SKM-1 (cell line): Measurements from ENCODE around the gene AK8.

Experiments used
- DNase-seq: peaks from one replicate; lab custom pipeline; 2025; ENCODE audit not compliant: unreplicated experiment; lab: John Stamatoyannopoulos, UW

AK8 gene

DNA sequence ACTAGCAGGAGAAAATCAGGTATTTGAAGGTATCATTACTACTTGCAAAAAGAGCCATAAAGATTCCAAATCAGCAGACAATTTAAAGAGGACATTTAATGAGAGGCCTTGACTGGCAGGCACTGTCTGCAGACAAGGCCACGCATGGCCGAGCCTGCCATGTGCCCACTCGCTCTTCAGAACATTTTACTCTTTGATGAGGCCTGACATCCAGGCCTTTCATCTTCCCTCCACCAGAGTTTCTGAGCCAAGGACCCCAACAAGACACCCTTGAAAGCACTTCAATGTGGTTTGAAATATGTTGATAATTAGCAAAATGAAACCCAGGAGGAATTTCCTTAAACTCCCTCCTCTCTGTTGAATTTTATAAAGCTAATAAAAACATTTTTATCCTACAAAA, 16.4 kb downstream of the AK8 start:
- no peak for DNase-seq

DNA sequence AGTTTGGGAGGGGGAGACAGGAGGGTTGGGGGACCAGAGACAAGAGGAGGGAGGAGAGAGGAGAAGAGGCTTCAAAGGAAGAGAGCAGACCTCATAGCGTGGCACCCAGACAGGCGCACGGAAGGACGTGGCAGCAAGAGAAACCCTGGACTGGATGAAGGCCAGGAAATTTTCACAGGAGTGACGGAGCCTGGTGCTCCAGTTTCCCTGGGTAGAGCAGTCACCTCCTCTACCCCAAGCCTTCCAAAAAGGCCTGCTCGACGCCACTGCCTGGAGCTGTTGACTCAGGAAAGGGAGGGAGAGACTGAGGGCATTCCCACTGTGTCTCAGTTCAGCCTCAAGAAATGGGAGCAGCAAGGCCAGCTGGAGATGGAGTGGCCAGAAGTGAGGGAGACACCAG, 19.3 kb downstream of the AK8 start:
- DNase-seq, result no peak

DNA sequence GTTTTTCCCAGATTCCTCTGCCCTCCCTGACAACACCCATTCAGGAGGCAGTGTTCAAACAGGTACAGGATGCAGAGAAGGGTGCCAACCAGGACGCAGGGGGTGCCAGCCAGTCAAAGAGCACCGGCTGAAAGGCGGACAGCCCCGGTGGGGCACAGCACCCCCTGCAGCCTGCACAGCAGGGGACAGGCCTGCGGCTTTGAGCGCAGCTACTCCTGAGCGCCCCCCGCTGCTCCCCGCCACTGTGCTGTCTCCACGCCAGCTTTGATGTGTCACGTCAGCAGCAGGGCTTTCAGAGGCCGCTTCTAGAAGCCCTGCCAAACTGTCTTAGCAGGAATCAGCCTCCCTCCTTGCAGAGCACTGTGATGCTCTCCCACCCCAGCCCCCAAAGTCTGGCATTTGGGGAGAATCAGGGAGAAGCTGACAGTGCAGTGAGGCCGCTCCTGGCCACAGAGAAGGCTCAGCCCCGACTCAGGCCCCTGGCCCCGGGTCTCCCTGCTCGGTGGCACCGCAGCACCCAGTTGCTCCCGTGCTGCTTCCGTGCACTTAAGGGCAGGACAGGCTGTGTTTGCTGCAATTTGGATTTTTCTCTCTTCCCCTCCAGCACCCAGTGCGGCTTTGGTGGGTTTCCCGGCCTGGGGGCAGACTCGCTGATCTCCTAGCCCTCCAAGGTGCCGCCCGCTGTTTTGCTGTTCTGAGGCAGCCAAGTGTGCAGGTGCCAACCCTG, 20.3 kb downstream of the AK8 start:
- no peak for DNase-seq

DNA sequence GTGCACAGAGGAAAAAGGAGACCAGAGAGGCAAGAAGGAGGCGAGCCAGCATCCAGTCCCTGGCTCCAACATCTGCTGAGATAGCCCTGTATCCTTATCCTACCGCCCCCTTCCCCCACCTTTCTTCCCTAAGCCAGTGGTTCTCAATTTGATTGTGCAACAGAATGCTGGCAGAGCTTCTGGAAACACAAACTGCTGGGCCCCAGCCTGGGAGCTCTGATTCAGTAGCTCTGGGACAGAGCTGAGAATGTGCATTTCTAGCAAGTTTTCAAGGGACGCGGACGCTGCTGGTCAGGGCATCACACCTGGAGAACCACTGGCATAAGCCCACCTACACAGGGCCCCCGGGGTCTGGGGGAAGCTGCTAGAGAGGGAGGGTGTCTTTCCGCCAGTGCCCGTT, 21.1 kb downstream of the AK8 start:
- DNase-seq, result no peak

DNA sequence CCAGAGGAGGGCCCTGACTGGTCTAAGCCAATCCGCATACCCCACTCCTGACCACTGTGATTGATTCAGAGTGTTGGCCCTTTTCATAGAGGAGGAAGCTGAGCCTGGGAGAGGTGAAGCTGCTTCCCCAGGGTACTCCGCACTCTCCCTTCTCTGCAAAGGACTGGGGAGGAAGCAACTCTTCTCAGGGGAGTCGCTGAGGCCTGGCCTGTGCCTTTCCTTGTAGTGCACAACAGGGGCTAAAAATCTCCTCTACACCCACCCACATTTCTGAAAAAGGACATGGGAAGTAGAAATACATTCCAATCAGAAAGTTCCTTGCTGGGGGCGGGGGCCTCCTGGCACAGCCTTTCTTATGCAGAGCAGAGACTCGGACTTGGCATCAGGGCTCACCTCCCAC, 22.2 kb downstream of the AK8 start:
- DNase-seq, result no peak

DNA sequence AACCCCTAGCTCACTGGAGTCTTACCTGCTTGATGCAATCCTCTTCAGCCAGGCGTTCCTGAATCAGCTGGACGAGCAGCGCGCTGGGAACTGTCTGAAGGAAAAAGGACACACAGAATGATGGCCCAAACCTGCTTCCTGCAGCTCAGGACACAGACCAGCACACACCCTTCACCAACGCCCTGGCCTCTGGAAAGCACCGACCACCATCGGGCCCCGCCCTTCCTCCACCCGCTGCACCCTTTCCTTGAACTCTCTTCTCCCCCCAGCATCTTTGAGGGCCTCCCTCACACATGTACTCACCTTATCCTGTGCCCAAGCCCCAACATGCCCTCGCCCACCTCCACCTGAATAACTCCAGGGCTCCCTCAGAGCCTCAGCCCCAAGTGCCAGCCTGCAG, 23.3 kb downstream of the AK8 start:
- no peak for DNase-seq

DNA sequence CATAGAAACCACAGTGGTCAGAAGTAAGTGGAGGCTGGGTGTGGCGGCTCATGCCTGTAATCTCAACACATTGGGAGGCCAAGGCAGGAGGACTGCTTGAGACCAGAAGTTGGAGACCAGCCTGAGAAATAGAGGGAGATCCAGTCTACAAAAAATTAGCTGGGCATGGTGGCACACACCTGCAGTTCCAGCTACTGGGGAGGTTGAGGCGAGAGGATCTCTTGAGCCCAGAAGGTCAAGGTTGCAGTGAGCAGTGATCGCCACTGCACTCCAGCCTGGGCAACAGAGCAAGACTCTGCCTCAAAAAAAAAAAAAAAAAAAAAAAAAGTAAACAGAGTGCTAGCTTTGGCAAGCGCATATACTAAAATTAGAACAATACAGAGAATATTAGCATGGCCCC, 24.6 kb downstream of the AK8 start:
- no peak for DNase-seq

DNA sequence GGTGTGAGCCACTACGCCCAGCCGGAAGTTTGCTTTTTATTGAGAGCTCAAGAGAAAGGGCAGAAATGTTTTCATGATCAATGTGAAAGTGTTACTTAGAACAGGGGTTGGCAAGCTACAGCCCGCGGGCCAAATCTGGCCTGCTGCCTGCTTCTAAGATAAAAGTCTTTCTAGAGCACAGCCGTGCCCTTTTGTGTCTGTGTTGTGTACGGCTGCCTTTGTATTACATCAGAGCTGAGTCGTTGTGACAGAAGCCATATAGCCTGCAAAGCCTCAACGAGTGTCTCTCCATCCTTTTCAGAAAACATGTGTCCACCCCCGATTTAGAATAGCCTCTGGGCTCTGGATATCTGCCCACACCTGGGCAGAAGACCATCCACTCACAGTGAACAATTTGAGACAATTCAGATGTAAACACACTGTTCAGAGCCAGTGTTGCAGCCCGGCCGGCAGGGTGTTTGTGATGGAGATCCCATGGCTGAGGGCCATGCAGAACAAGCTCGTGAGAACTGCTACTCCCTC, 28.8 kb downstream of the AK8 start:
- no peak for DNase-seq

DNA sequence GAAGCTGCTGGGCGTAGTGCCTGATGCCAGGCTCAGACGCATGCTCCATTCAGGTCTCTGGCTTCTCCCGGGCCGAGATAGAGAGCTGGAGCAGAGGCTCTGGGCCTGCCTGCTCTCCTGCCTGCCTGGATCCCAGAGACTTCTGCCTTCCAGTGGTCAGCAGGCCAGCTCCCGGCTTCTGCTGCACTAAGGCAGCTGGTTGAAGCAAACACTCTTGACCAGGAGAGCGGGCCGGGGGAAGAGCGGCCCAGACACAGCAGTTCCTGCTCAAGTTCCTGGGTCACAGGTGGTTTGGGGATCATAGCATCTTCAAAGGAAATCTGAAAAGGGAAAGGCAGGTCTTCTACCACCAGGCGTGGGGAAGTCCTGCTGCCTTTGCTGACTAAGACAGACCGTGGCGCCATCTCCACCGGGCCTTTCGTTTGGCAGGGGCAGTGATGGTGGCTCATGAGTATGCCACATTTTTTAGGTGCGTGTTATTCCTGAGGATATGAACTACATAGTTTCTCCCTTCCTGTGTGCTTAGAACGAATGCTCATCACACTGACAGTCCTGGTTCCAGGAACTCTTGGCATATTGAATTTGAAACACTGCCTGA, 31.1 kb downstream of the AK8 start:
- DNase-seq, result no peak

DNA sequence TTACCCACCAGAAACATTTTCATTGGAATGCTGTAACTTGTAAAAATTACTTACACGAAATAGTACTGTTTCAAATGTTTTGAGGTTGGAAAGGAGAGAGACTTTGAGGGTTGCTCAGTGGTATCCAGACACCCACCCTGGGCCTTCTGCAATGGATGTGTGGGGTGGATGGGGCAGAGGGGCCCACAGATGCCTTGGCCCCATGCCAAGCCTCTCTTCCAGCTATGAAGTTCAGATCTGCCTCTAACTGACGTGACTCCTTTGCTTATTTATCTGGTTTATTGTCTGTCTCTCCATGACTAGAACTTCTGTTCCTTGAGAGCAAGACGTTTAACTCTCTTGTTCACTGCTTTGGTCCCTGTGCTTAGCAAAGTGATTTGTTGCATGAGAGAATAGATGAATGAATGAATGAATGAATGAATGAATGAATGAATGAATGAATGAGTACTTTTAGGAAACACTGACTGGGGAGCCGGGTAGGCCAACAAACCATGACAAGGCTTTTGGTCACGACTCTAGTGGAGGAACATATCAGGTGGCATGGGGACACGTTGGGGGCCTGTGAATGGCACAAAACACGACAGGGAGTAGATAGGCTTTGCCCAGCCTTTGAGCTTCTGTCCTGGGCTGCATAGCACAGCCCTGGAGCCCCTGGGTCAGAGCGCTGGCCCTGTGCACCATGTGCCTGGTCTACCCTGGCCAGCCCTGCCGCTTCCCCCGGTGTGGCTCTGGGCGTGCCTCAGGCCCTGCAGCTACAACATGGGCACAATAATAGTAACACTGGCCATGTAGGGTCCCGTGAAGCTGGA, 31.8 kb downstream of the AK8 start:
- DNase-seq, result no peak

DNA sequence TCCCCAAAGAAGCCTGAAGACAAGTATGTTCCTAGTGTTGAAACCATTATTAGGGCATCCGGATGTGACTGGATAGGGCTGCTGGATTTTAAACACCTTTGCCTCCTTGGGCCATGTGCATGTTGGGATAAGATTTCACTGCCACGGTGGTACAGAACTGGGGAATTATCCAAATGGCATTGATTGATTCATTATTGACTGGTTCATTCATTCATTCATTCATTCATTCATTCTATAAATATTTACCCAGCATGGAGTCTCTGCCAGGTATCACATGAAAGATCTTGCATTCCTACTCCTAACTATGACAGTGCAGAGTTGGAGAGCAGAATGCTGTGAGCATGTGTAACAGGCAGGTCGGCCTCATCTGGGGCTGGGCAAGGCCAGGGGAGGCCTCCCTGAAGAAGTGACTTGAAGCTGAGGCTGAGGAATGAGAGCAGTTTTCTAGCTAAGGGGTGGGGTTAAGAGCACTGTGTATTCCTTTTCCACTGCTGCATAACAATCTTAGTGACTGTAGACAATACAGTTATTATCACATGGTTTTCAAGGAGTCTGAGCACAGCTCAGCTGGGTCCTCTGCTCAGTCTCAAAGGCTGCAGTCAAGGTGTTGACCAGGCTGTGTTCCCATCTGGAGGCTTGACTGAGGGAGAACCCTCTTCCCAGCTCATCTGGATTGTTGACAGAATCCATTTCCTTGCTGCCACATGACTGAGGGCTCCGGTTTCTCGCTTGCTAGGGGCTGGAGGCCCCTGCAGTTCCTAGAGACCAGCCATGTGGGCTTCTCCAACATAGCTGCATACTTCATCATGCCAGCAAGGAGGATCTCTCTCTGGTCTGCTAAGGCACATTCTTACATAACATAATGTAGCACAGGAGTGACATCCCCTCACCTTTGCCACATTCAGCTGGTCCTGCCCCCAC, 35.7 kb downstream of the AK8 start:
- DNase-seq, result no peak

DNA sequence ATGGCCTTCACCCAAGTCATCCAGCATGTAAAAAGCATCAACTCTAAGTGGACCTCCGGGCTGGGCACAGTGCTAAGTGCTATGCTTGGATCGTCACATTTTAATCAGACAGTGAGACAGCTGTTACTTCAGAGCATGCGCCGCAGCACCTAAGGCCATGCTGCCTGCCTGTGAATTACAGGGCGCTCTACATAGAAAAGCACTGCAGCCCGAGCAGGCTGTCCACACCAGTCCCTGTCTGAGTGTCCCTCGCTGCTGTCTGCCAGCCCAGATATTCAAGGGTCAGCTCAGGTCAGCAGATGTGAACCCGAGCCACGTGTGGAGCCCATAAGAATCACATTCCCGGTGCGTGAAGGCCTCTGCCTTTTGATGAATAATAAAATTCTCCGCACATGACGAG, 37.1 kb downstream of the AK8 start:
- no peak for DNase-seq

DNA sequence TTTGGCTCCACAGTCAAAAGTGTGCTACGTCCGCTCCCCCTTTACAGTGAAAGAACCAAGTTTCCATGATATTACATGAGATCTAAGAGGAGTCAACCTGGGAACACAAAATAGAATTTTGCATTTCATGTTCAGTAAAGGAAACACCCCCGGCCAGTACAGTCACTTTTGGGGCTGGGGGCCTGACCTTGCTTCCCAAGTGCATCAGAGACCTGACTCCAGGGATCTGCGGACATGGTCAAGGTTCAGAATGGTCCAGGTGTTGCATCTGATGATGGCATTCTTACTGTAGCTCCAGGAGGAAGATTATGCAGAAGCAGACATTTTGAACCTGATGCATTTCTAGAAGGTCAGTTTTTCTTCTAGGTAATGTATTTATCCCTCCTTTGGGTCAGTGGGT, 39.8 kb downstream of the AK8 start:
- DNase-seq, result no peak

DNA sequence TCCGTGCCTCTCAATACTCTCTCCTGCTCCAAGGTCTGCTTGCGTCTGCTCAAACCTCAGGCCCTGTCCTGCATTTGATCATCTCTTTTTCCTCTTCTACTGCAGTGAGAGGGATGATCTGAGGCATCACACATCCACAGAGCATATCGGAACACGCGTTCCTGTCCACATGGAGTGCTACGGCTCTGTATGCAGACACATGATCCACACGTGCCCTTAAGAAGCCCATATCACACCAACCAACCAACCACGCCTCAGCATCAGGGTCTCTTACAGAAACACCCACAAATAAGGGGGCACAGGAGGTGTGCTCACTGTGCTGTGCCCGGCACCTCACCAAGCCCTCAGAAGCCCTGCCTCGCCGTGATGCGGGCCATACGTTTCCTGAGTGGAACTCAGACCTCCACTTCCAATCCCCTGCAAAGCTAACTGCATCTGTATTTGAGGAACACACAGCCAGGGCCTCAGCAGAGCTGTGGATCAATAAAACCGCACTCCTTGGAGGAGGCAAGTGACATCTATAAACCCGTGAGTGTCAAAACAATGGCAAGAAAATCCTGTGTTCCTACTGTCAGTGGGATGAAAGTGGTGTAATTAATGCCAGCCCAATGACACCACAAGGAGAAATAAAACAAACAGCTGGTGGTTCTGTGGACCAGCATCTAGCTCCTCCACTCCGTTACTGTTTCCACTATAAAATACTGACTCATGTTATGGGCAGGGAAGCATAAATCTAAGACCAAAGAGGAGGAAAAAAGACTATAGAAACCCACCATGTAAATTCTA, 40.4 kb downstream of the AK8 start:
- no peak for DNase-seq

DNA sequence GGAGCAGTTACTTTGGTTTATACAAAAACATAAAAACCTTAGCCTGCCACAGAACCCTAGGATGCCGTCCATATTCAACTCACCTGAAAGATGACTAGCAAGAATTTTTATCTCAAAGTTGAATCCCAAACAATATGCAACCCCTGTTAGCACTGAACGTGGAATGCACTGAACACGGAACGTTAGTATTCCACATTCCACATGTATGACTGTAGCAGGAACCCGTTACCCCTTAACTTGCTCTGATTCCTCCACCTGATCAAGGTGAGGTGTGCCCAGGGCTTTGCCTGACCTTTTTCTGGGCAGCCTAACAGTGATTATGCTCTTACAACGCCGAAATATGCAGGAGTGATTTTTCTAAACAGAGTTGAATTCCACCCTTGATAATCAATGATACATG, 43.7 kb downstream of the AK8 start:
- DNase-seq, result no peak

DNA sequence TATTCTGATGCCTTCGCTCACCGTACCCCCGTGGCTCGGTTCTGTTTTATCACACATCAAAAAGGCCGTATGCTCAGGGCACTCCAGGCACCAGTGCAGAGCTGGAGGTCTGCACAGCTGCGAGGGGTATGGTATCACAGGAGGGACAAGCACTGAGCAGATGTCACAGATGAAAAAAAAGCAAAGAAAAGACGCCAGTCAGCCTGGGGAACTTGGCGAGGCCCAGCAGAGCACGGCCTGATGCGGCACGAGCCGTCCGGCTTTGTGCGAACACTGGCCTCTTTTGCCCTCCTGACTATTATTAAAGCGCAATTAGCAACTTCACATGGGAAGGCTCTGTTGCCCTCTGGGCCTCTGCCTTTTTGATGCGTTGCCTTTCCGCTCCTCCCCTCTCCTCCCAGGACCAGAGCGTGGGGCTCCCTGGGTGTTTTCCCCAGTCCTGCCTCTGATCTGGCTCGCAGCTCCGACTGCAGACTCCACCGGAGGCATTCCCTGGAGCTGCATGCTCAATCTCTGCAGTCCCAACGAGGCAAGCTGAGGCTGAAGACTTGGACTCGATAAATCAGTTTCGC, 44.4 kb downstream of the AK8 start:
- no peak for DNase-seq

DNA sequence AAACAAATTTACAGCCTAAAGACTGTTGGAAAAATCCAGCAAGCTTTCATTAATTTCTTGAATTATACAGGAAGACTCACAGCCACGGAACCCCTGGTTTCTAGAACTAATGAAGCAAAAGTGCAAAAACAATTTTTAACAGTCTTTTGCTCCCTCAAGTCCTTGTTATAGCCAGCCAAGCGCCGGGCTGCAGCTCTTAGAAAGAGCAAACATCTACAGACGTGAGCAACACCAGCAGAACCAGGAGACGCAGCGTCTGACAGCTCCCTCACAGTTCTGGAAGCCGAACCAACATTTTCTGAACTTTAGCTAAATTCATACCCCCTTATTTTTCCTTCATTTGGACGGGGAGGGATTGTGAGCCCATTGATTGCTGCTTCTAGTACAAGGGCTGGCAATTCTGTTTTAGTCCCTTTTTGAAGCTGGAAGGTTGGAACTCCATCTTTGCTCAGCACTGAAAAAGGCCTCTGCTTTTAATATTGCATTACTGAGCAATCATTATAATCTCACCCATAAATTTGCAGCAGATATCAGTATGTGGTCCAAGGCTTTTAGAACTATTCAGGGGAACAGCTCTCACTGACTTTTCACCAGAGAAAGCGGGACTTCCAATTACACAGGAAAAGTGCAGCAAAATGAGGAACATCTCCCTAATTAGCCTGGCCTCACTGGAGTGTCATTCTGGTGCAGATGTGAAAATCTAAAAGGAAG, 45.8 kb downstream of the AK8 start:
- DNase-seq, result no peak

DNA sequence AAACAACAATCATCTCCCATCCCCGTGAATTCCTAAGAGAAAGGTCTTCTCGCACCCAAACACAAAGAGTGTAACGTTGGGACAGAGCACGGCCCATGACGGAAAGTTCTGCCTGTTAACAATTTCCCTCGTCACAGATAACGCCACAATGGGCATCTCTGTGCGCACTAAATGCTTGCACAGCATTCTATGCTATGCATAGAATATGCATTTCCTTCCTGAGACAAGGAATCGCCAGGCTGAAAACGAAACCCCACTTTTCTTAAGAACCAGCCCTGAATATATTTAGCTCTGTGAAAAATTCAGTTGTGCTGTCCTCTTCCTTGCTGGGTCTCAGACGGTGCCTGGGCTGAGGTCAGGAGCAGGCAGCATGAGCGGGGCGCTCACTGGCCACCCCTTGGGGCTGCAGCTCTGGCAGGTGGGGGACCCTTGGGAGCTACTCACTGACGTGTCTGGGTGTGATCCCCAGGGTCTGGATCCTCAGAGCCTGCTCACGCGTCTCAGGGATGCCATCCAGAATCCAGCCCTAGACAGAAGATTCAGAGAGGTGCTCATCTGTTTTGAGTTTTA, 49.8 kb downstream of the AK8 start:
- DNase-seq, result no peak

DNA sequence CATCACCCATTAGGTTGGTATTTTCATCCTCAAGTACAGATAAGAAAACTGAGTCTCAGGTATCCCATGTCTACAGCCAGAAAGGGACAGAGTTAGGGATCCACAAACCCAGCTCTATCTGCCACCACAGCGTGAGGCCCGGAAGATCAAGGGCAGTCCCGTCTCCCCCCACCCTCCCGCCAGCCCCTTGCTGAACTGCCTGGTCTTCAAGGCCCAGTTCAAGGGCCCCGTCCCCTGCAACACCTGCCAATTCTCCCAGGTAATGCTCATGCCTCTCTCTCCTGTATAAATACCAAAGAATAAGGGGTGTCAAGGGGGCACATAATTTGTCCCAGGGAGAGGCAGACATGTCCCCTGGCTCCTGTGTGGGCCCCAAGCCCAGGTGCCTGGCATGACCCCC, 50.7 kb downstream of the AK8 start:
- no peak for DNase-seq
